NCI-H524 treated with DMSO at 0.1 percent for 48 hours (cell line): ENCODE data around the gene CLPTM1.
A peak's percentile ranks its signal among the peaks of the same experiment; 100 is the strongest.
"Not testable (repeated sequence)": the region's sequence is repeated elsewhere in the genome, so short reads cannot be mapped to it uniquely, and the experiment has no call there.

Experiments used
- DNase-seq: peaks from one replicate; lab custom pipeline; 2025; lab: John Stamatoyannopoulos, UW

CLPTM1 gene, protein sequence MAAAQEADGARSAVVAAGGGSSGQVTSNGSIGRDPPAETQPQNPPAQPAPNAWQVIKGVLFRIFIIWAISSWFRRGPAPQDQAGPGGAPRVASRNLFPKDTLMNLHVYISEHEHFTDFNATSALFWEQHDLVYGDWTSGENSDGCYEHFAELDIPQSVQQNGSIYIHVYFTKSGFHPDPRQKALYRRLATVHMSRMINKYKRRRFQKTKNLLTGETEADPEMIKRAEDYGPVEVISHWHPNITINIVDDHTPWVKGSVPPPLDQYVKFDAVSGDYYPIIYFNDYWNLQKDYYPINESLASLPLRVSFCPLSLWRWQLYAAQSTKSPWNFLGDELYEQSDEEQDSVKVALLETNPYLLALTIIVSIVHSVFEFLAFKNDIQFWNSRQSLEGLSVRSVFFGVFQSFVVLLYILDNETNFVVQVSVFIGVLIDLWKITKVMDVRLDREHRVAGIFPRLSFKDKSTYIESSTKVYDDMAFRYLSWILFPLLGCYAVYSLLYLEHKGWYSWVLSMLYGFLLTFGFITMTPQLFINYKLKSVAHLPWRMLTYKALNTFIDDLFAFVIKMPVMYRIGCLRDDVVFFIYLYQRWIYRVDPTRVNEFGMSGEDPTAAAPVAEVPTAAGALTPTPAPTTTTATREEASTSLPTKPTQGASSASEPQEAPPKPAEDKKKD

DNA sequence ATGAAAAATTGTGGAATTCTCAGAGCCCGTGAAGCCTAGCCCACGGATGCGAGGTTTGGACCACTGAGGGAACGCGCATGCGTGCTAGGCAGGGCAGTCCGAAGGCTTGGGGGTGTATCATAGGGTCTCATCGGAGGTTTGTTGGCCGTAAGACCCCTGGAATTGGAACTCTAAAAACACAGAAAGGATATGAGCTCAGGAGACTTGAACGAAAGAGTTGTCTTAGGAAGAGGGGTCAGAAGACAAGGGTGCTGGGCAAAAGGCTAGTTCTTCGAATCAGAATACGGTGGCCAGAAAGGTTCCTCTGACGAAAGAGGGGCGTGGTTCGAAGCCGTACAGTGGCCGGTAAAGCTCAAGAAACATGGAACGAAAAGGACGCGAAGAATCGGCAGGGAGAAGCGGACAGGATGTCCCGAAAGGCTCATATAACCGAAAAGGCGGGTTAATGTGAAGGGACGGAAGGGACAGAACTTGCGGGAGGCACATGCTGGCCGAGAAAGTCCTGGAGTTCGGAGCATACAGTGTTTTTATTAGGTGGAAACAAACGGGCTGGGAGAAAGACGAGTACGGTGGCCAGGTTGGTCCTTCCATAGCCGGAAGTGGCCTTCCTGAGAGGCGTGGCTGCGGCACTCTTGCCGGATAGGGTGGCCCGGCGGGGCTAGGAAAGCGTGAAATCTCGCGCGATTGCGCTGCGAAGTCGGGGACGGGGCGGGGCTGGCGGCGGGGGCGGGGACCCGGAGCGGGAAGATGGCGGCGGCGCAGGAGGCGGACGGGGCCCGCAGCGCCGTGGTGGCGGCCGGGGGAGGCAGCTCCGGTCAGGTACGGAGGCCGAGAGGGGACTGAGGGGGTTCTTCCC, at the start of gene CLPTM1:
CLPTM1 (plus strand) TSS at position 732 of the 856 bp plus-strand sequence; CDS start at position 748, 16 bp downstream.
- DNase-seq = peak; percentile 79

DNA sequence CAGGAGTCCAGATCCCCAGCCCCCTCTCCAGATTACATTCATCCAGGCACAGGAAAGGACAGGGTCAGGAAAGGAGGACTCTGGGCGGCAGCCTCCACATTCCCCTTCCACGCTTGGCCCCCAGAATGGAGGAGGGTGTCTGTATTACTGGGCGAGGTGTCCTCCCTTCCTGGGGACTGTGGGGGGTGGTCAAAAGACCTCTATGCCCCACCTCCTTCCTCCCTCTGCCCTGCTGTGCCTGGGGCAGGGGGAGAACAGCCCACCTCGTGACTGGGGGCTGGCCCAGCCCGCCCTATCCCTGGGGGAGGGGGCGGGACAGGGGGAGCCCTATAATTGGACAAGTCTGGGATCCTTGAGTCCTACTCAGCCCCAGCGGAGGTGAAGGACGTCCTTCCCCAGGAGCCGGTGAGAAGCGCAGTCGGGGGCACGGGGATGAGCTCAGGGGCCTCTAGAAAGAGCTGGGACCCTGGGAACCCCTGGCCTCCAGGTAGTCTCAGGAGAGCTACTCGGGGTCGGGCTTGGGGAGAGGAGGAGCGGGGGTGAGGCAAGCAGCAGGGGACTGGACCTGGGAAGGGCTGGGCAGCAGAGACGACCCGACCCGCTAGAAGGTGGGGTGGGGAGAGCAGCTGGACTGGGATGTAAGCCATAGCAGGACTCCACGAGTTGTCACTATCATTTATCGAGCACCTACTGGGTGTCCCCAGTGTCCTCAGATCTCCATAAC, 49.6 kb upstream of the CLPTM1 start, which contains the start of gene APOE:
APOE (plus strand) TSS at position 360 of the 724 bp plus-strand sequence. CDS start 829 bp downstream, outside the sequence.
- DNase-seq = no peak

DNA sequence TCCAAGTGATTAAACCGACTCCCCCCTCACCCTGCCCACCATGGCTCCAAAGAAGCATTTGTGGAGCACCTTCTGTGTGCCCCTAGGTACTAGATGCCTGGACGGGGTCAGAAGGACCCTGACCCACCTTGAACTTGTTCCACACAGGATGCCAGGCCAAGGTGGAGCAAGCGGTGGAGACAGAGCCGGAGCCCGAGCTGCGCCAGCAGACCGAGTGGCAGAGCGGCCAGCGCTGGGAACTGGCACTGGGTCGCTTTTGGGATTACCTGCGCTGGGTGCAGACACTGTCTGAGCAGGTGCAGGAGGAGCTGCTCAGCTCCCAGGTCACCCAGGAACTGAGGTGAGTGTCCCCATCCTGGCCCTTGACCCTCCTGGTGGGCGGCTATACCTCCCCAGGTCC, 47.6 kb upstream of the CLPTM1 start:
- DNase-seq = no peak

- DNase-seq = no peak
Observed at GRCh38 chr19:44908074-44908835, 46.9 kb upstream of the CLPTM1 start.

DNA sequence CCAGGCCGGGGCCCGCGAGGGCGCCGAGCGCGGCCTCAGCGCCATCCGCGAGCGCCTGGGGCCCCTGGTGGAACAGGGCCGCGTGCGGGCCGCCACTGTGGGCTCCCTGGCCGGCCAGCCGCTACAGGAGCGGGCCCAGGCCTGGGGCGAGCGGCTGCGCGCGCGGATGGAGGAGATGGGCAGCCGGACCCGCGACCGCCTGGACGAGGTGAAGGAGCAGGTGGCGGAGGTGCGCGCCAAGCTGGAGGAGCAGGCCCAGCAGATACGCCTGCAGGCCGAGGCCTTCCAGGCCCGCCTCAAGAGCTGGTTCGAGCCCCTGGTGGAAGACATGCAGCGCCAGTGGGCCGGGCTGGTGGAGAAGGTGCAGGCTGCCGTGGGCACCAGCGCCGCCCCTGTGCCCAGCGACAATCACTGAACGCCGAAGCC, 46.3 kb upstream of the CLPTM1 start:
- no peak for DNase-seq

GRCh38 chr19:44909775-44910174, 45.4 kb upstream of the CLPTM1 start:
- DNase-seq = no peak

GRCh38 chr19:44911896-44912295, 43.3 kb upstream of the CLPTM1 start:
- not testable (repeated sequence) for DNase-seq

- DNase-seq = no peak
Observed at GRCh38 chr19:44912854-44913253, 42.3 kb upstream of the CLPTM1 start.

DNA sequence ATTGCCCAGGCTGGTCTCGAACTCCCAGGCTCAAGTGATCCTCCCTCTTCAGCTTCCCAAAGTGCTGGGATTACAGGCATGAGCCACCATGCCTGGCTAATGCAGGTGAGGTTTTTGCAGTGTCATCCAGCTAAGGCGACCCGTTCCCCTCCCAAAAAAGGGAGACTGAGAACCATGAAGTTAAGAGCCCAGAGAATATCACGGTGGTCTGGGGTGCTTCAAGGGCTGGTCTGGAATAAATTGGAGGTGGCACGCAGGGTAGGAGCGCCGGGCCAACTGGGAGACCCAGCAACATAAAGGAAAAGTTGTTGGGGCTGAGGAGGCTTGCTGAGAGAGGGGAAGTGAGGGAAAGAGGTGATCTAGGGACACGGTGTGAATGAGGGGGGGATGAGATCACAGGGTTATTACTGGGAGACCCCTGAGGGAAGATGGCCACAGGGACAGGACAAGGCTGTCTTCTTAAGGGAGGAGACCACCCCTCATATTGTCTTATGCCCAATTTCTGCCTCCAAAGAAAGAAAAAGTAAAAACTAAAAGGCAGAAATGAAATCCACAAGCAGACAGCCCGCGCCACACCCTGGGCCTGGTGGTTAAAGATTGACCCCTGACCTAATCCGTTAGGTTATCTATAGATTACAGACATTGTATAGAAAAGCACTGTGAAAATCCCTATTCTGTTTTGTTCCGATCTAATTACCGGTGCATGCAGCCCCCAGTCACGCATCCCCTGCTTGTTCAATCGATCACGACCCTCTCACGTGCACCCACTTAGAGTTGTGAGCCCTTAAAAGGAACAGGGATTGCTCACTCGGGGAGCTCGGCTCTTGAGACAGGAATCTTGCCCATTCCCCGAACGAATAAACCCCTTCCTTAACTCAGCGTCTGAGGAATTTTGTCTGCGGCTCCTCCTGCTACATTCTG, 41.4 kb upstream of the CLPTM1 start:
- DNase-seq = not testable (repeated sequence)

DNA sequence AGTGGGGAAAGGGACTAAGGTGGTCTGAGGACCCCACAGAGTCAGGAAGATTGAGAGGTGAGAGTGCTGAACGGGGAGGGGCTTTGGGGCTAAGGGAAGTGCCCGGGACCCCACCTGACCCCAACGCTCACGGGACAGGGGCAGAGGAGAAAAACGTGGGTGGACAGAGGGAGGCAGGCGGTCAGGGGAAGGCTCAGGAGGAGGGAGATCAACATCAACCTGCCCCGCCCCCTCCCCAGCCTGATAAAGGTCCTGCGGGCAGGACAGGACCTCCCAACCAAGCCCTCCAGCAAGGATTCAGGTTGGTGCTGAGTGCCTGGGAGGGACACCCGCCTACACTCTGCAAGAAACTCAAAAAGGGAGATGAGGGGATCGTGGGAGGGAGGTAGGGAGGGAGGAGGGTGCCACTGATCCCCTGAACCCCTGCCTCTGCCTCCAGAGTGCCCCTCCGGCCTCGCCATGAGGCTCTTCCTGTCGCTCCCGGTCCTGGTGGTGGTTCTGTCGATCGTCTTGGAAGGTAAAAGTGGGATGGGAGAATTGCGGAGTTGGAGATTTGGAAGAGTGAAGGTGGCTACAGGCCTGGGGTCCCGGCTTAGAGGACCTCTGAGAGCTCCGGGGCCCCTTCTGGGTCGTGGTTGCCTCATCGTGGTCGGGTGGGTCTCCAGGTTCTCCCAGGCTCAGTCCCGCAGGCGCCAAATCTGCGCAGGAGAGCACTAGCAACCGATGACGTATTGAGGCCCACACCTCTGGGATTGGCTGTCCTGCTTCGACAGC, 40.6 kb upstream of the CLPTM1 start, which contains the start of gene APOC1:
APOC1 (plus strand) TSS at position 176 of the 774 bp plus-strand sequence; CDS start at position 460, 284 bp downstream.
- peak; percentile 27 for DNase-seq

- DNase-seq = no peak
Observed at GRCh38 chr19:44924243-44924725, 30.9 kb upstream of the CLPTM1 start.

DNA sequence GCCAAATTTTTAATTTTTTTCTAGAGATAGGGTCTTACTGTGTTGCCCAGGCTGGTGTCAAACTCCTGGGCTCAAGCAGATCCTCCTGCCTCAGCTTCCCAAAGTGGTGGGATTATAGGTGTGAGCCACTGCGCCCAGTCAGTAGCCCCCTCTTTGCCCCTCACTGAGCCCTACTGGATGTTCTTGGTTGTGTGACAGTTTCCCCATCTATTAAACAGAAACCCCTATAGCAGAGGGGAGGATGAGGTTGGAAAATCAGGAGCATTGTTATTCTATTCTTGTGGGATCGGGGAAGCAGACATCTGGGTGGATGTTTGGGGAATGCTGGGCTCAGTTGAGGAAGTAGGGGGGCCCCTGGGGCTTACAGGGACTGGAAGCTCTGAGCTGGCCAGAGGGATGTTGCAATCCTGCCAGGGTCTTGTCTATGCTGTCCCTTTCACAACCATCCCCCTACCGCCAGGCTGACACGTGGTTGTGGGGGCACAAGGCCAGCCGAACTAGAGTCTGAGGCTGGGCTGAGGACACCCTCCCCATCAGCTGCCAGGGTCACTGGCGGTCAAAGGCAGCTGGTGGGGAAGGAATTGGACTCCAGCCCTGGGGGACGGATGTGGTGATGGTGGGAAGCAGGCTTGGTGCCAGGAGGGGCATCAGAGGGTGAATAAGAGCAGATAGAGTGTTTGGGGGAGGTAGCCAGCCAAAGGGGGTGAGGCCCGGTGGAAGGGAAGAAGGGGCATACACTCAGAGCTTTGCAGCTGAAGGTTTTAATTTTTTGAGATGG, 29.9 kb upstream of the CLPTM1 start:
- DNase-seq = no peak

GRCh38 chr19:44926245-44927077, 28.7 kb upstream of the CLPTM1 start:
- not testable (repeated sequence) for DNase-seq

GRCh38 chr19:44927746-44928145, 27.4 kb upstream of the CLPTM1 start:
- DNase-seq = no peak

DNA sequence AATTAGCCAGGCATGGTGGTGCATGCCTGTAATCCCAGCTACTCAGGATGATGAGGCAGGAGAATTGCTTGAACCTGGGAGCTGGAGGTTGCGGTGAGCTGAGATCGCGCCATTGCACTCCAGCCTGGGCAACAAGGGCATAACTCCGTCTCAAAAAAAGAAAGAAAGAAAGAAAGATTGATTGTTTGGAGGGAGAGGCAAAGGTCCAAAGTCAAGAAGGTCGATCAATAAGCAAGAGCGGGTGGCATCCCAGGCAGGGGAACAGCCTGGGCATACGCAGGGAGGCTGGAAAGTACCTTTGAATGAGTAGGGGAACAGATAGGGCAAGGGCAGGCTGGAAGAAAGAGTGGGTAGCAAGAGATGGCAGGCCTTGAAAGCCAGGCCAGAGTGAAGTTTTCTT, 25.1 kb upstream of the CLPTM1 start:
- DNase-seq = no peak

GRCh38 chr19:44931541-44931940, 23.6 kb upstream of the CLPTM1 start:
- DNase-seq = no peak

GRCh38 chr19:44939668-44940067, 15.5 kb upstream of the CLPTM1 start:
- no peak for DNase-seq
